ENCODE results near the gene THAP11. TPM values are rescaled to one million over a fixed set of nuclear protein-coding genes. Genes with fewer than 3 reads are reported as not detected.

The THAP11 gene
- 36.2 and 41.8 TPM in 2 replicates for total RNA-seq (2014; rRNA removed; shearing (Covaris generic))

- peak; percentile 91 for DNase-seq (ENCODE audit: low read depth)
Observed at GRCh38 chr16:67841816-67842508, at the start of gene THAP11. Gene THAP11, plus strand, starts transcription at chr16:67842320. Its CDS starts 235 bp downstream, at chr16:67842555.

GRCh38 chr16:67796099-67796718, 45.9 kb upstream of the THAP11 start:
- DNase-seq (ENCODE audit: low read depth): no peak

GRCh38 chr16:67800338-67800926, 41.7 kb upstream of the THAP11 start:
- DNase-seq (ENCODE audit: low read depth): no peak

GRCh38 chr16:67801241-67801640, 40.9 kb upstream of the THAP11 start:
- no peak for DNase-seq (ENCODE audit: low read depth)

- no peak for DNase-seq (ENCODE audit: low read depth)
Observed at GRCh38 chr16:67801883-67802282, 40.2 kb upstream of the THAP11 start.

- no peak for DNase-seq (ENCODE audit: low read depth)
Observed at GRCh38 chr16:67803894-67804293, 38.2 kb upstream of the THAP11 start.

GRCh38 chr16:67804853-67805542, 37.1 kb upstream of the THAP11 start:
- no peak for DNase-seq (ENCODE audit: low read depth)

- DNase-seq (ENCODE audit: low read depth): no peak
Observed at GRCh38 chr16:67805718-67806427, 36.2 kb upstream of the THAP11 start.

- DNase-seq (ENCODE audit: low read depth): peak; percentile 99
Observed at GRCh38 chr16:67806428-67807147, 35.5 kb upstream of the THAP11 start, which contains the start of the genes RANBP10 and TSNAXIP1. Gene RANBP10, minus strand, starts transcription at chr16:67806560. Its CDS starts 24 bp downstream, at chr16:67806536. Gene TSNAXIP1, plus strand, starts transcription at chr16:67806889. Its CDS starts 261 bp downstream, at chr16:67807150.

- DNase-seq (ENCODE audit: low read depth): no peak
Observed at GRCh38 chr16:67807148-67807682, 34.9 kb upstream of the THAP11 start.

- DNase-seq (ENCODE audit: low read depth): no peak
Observed at GRCh38 chr16:67811899-67812298, 30.2 kb upstream of the THAP11 start.

- no peak for DNase-seq (ENCODE audit: low read depth)
Observed at GRCh38 chr16:67814567-67814966, 27.6 kb upstream of the THAP11 start.

- no peak for DNase-seq (ENCODE audit: low read depth)
Observed at GRCh38 chr16:67820608-67821259, 21.4 kb upstream of the THAP11 start.

GRCh38 chr16:67822511-67822910, 19.6 kb upstream of the THAP11 start:
- no peak for DNase-seq (ENCODE audit: low read depth)

- no peak for DNase-seq (ENCODE audit: low read depth)
Observed at GRCh38 chr16:67825119-67825518, 17.0 kb upstream of the THAP11 start.

- no peak for DNase-seq (ENCODE audit: low read depth)
Observed at GRCh38 chr16:67825906-67826305, 16.2 kb upstream of the THAP11 start.

GRCh38 chr16:67828651-67829050, 13.5 kb upstream of the THAP11 start:
- DNase-seq (ENCODE audit: low read depth): no peak

- DNase-seq (ENCODE audit: low read depth): peak; percentile 66
Observed at GRCh38 chr16:67833030-67833414, 9.1 kb upstream of the THAP11 start.

- DNase-seq (ENCODE audit: low read depth): peak; percentile 86
Observed at GRCh38 chr16:67833415-67834241, 8.5 kb upstream of the THAP11 start.

Measured in RPMI7951 (cell line).